GM23338 (cell line): ENCODE results near the gene CYBRD1.

Source experiments
- CTCF ChIP-seq, 2 experiments: fragments of 200-600 bp in 1 of 2; sonication (generic) in 1 of 2; conservative IDR thresholded peaks; 2 replicates each; pipeline versions ENCODE4 v1.5.1 to v1.6.1; 2016 to 2017; ENCODE audit warnings: antibody characterized with exemption in 2 of 2, low read depth in 2 of 2, mild to moderate bottlenecking in 2 of 2, moderate library complexity in 1 of 2
- ETS1 ChIP-seq: IDR thresholded peaks from 2 replicates; pipeline ENCODE4 v1.6.1; 2016; ENCODE audit warnings: antibody characterized with exemption
- EZH2phosphoT487 ChIP-seq: fragments of 200-600 bp; sonication (generic); IDR thresholded peaks from one replicate; pipeline ENCODE4 v1.8.1; 2018; ENCODE audit warnings: antibody characterized with exemption; ENCODE audit not compliant: unreplicated experiment
- JUNB ChIP-seq: IDR thresholded peaks from one replicate; pipeline ENCODE4 v1.6.1; 2016; ENCODE audit warnings: antibody characterized with exemption; ENCODE audit not compliant: unreplicated experiment
- POLR2AphosphoS5 ChIP-seq: IDR thresholded peaks from 2 replicates; pipeline ENCODE4 v1.6.1; 2016; ENCODE audit warnings: antibody characterized with exemption, low read depth
- ZNF331 ChIP-seq: fragments of 250-450 bp; sonication (Bioruptor Pico); IDR thresholded peaks from 2 replicates; pipeline ENCODE4 v1.5.0; 2020; ENCODE audit warnings: low read depth, mild to moderate bottlenecking, moderate library complexity

GRCh38 chr2:171516793-171517192 is 5.5 kb upstream of the CYBRD1 start:
- no peak for TF ChIP-seq CTCF (conservative IDR thresholded peaks at IDR 0.05; ENCODE audit: low read depth in 2 of 2)
- TF ChIP-seq ZNF331: no peak
- TF ChIP-seq EZH2phosphoT487: no peak
- TF ChIP-seq JUNB: no peak
- TF ChIP-seq ETS1: no peak
- TF ChIP-seq POLR2AphosphoS5: no peak
